Heart left ventricle (tissue), 16 donors: ENCODE results near the gene PADI4. TPM values are rescaled to one million over a fixed set of nuclear protein-coding genes. Genes with fewer than 3 reads are reported as not detected.

ENCODE experiments used
- ATAC-seq, 4 donors: fragments of 200-7000 bp; cut with Tn5 transposase; one replicate each; pipeline ENCODE4 v1.9.1; 2020 to 2022; ENCODE audit warnings: moderate library complexity in 4 of 4, mild to moderate bottlenecking in 3 of 4, moderate number of reproducible peaks in 1 of 4
- DNase-seq, 5 donors: peaks; one replicate each; pipeline ENCODE4 v3.0.0-alpha.2; 2020
- H3K27ac ChIP-seq, 12 donors: fragments of 200-600 bp; sonication (generic) in 4 of 12; one replicate each; pipeline versions ENCODE4 v1.5.0 to v1.8.0; 2016 to 2022; ENCODE audit warnings: mild to moderate bottlenecking in 2 of 12
- H3K27me3 ChIP-seq, 9 donors: fragments of 200-600 bp; sonication (generic) in 2 of 9; one replicate each; pipeline versions ENCODE4 v1.5.1 to v1.8.0; 2016 to 2022; ENCODE audit warnings: mild to moderate bottlenecking in 3 of 9
- H3K36me3 ChIP-seq, 9 donors: fragments of 200-600 bp; sonication (generic) in 2 of 9; one replicate each; pipeline versions ENCODE4 v1.5.0 to v1.8.0; 2018 to 2022; ENCODE audit warnings: mild to moderate bottlenecking in 2 of 9
- H3K4me1 ChIP-seq, 12 donors: fragments of 200-600 bp; sonication (generic) in 4 of 12; one replicate each; pipeline versions ENCODE4 v1.5.0 to v1.8.0; 2016 to 2022; ENCODE audit warnings: mild to moderate bottlenecking in 3 of 12
- H3K4me3 ChIP-seq, 12 donors: fragments of 200-600 bp; sonication (generic) in 4 of 12; one replicate each; pipeline versions ENCODE4 v1.5.0 to v1.8.0; 2017 to 2022; ENCODE audit warnings: mild to moderate bottlenecking in 9 of 12, moderate library complexity in 4 of 12
- H3K9me3 ChIP-seq, 12 donors: fragments of 200-600 bp; sonication (generic) in 4 of 12; one replicate each; pipeline versions ENCODE4 v1.5.0 to v1.8.0; 2016 to 2022; ENCODE audit warnings: mild to moderate bottlenecking in 1 of 12
- CTCF ChIP-seq, 12 donors: fragments of 200-600 bp; sonication (generic) in 4 of 12; IDR thresholded peaks; one replicate each; pipeline versions ENCODE4 v1.5.0 to v1.8.0; 2018 to 2022; ENCODE audit warnings: antibody characterized with exemption in 12 of 12, mild to moderate bottlenecking in 5 of 12
- POLR2A ChIP-seq, 2 donors: fragments of 450-650 bp; IDR thresholded peaks; one replicate each; pipeline ENCODE4 v1.6.1; 2017; ENCODE audit warnings: antibody characterized with exemption in 2 of 2, mild to moderate bottlenecking in 2 of 2, moderate library complexity in 2 of 2
- WGBS, 4 donors: extraction: QIAGEN DNeasy Blood & Tissue Kit in 2 of 4; methylation state at CpG; one replicate each; pipeline versions ENCODE4 v1.1.5 to v1.1.7; 2013 to 2018; 5-methylcytosine and 5-hydroxymethylcytosine counted together
- intact Hi-C, 10 donors: fragments of 100-400 bp; cut with DNase I; formaldehyde crosslinking; loops; one replicate each; pipeline versions ENCODE4 v1.11.1 to v1.14.2; 2022
- polyA plus RNA-seq, 2 donors: library from polyadenylated mRNA; stranded (reverse); fragments of 200-250 nt; gene quantifications; one replicate each; pipeline ENCODE4 v1.2.3, GENCODE V29; 2013
- total RNA-seq, 9 donors: library from RNA; depleted of rRNA in 2 of 9; stranded (reverse); fragments of >200 nt in 2 of 9; fragmentation: NEBNext Ultra II Directional in 3 of 9; extraction: Animal tissue kit (Norgen Biotek cat#: 25700) in 3 of 9; gene quantifications; one replicate each; pipeline versions ENCODE4 v1.1.0 to v1.2.4, GENCODE V29; 2016 to 2023
- donor health status: ischemic (EF 13 %, LVEDD 7.1; RV severe dilation, severe dysfunction).
- donor health status: healthy with polysubstance abuse.
- donor health status: DM: no; HTN: yes; CAD: no.
- donor health status: DM: no; HTN: no; CAD: no.
- donor health status: ischemic (EF 25% LVEDD 6.9; RV normal size, moderate dysfunction).
- donor health status: ischemic (EF 25% LVEDD 5.7; RV mildly dilated, moderate dysfunction).
- donor health status: healthy.
- donor health status: DM: yes; HTN: yes; CAD: no.
- donor health status: ischemic (EF 35%, LVEDD 5.7; RV mildly dilated, moderate dysfunction).
- donor health status: nonischemic (EF 11% LVEDD 7.7; RV severe dilation, severe dysfunction).
- donor health status: DM: yes; HTN: yes; CAD: no.
- donor health status: PGD.
- donor health status: ischemic (EF 29% LVEDD 5.4; RV normal size, mild dysfunction).
- donor health status: nonischemic (EF 23%, LVEDD 6.1; RV moderate dilation, normal function).

Gene PADI4
- total and polyA plus RNA-seq, 11 donors: 0.08 to 2.3 (median 0.35) TPM; not detected in 2

- Histone ChIP-seq H3K9me3 (peaks cover 0 to 10% (median 0%) of the 10 kb centered on the region in 12 donors), H3K4me3 (no peak overlapping the region), H3K36me3 (no peaks in the 10 kb centered on the region), H3K4me1 (no peaks in the 10 kb centered on the region), H3K27me3 (peaks cover 0 to 15% (median 2%) of the 10 kb centered on the region in 9 donors), H3K27ac (no peak overlapping the region)
- ATAC-seq (no peak), DNase-seq (no peak)
- no peak for TF ChIP-seq CTCF (IDR thresholded peaks at IDR 0.05)
- TF ChIP-seq POLR2A (IDR thresholded peaks at IDR 0.05): no peak
- intact Hi-C loops: no loop called here
- WGBS, 4 donors: 59 to 85% (median 63%) methylated on average over 2 of the region's 2 CpGs
Measured at GRCh38 chr1:17265162-17265561, 42.8 kb upstream of the PADI4 start.

DNA sequence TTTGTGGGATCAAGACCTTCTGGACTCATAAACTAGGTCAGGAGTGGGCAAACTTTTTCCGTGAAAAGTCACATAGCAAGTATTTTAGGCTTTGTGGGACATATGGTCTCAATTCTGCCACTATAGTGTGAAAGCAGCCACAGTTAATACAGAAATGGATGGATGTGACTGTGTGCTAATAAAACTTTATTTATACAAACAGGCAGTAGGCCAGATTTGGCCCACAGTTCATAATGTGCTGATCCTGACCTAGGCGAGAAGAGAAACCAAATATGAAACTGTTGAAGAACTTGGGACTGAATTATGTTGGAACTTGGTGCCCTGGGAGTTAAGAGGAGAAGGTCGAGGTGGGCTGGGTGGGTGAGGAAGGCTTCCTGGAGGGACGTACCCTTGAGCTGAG is 42.0 kb upstream of the PADI4 start:
- WGBS, 4 donors: 80 to 86% (median 84%) methylated on average over 4 of the region's 4 CpGs

DNA sequence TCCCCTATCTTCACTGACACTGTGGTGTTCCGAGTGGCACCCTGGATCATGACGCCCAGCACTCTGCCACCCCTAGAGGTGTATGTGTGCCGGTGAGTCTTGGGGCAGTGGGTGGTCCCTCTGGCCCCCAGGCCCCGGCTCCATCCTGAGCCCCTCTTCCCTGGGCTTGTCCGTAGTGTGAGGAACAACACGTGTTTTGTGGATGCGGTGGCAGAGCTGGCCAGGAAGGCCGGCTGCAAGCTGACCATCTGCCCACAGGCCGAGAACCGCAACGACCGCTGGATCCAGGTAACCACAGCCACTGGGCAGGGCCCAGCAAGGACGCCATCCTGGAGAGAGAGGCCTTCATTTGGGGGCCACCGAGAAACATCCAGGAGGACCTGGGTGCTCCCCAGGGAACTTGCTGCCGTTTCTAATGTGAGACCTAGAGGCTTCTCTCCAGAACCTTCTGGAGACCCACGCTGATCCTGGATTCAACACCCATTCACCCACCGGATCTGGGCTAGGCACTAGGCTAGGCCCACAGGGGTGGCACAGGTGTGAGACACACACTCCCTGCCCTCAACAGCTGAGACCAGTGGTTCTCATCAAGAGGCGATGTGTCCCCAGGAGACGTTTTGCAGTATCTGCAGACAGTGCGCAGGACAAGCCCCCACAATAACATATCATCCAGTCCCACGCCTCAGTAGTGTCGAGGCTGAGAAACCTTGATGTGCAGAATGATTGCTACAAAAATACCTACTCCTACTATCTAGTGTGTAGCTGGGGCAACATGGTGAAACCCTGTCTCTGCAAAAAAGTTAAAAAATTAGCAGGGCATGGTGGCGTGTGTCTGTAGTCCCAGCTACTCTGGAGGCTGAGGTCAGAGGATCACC is 36.9 kb upstream of the PADI4 start:
- intact Hi-C loops: no loop called here

More for the DNA sequence above, 42.0 kb upstream of the PADI4 start:
- Histone ChIP-seq H3K9me3 (peaks cover 0 to 10% (median 0%) of the 10 kb centered on the region in 12 donors), H3K27me3 (peaks cover 0 to 7% (median 0%) of the 10 kb centered on the region in 9 donors), H3K27ac (no peak overlapping the region), H3K4me1 (no peaks in the 10 kb centered on the region), H3K36me3 (no peaks in the 10 kb centered on the region), H3K4me3 (no peak overlapping the region)
- TF ChIP-seq POLR2A (IDR thresholded peaks at IDR 0.05) (no peak), CTCF (IDR thresholded peaks at IDR 0.05) (no peak)
- no peak for ATAC-seq
- intact Hi-C loops: no loop called here
- no peak for DNase-seq

More for the DNA sequence above, 36.9 kb upstream of the PADI4 start:
- Histone ChIP-seq H3K36me3 (no peaks in the 10 kb centered on the region), H3K9me3 (no peaks in the 10 kb centered on the region), H3K4me1 (no peaks in the 10 kb centered on the region), H3K4me3 (no peak overlapping the region), H3K27ac (no peak overlapping the region), H3K27me3 (peaks cover 0 to 22% (median 8%) of the 10 kb centered on the region in 9 donors)
- WGBS, 4 donors: 80 to 86% (median 85%) methylated on average over 14 to 23 of the region's 23 CpGs
- DNase-seq (no peak), ATAC-seq (no peak)
- TF ChIP-seq CTCF (IDR thresholded peaks at IDR 0.05) (no peak), POLR2A (IDR thresholded peaks at IDR 0.05) (no peak)
